Stimulated activated CD8-positive, alpha-beta memory T cell treated with anti-CD3 and anti-CD28 coated beads, Interleukin-12 subunit alpha, Interleukin-12 subunit beta, amount 100 ng/mL, for 1 hour (primary cell): Measurements from ENCODE around the gene RETN.

Experiments used
- DNase-seq: peaks from one replicate; pipeline ENCODE4 v3.0.0-alpha.2; 2020; ENCODE audit warnings: low read depth

The RETN gene

GRCh38 chr19:7685546-7686445 lies 16.9 kb downstream of the RETN start:
- no peak for DNase-seq

DNA sequence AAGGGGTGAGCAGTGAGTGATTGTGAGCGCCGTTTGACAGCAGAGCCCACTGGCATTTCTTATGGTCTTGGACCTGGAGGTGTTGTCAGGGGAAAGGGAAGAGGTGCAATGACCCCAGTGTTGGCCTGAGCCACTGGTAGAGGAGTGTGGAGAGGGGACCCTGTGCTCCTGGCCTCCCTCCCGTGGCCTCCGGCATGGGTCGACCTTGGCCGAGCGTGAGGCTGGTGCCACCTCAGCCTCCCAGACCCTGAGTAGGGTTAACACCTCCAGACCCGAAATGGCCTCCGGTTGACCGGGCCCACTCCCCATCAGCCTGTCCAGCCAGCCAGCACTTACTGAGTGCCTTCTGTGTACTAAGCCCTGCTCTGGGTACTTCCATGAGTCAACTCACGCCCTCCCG lies 18.3 kb downstream of the RETN start:
- DNase-seq, result no peak

DNA sequence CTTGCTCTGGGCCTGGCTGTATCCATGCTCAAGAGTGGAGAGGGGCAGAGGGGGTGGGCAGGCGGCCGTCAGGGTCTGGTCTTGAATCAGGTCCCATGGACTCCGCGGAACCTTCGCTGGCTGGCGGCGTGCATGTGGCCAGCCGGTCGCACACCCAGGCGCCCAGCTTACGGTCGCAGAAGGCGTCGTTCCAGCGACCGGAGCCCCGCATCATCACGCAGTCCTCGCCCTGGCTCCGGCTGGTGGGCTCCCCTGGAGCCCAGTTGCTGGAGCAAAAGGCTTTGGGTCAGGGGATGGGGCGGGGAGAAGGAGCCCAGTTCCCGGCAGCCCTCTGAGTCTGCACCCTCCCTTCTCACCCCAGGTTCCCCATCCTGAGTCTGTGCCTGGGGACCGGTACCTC lies 20.3 kb downstream of the RETN start:
- DNase-seq, result no peak

- DNase-seq, result no peak
Observed at GRCh38 chr19:7690779-7691258, 22.0 kb downstream of the RETN start.

- no peak for DNase-seq
Observed at GRCh38 chr19:7691497-7691896, 22.6 kb downstream of the RETN start.

DNA sequence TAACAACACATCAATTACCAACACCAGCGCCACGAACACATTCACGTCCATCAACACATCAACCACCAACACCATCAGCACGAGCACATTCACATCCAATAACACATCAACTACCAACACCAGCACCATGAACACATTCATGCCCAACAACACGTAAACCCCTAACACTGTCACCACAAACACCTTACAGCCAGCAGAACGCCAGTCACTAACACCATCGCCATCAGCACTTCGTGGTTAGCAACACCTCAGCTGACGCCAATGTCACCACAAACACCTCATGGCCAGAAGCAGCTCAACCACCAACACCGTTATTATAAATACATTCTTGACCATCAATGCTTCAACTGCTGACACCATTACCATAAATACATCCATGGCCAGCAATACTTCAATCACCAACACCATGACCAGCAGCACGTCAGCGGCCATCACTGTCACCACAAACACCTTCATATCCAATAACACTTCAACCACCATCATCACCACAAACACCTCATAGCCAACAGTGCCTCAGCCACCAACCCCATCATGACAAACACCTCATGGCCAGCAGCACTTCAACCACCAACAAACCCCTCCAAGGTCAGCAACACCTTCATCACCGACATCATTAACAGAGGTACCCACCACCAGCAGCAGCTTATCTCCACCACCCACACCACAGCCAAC lies 23.7 kb downstream of the RETN start:
- no peak for DNase-seq

DNA sequence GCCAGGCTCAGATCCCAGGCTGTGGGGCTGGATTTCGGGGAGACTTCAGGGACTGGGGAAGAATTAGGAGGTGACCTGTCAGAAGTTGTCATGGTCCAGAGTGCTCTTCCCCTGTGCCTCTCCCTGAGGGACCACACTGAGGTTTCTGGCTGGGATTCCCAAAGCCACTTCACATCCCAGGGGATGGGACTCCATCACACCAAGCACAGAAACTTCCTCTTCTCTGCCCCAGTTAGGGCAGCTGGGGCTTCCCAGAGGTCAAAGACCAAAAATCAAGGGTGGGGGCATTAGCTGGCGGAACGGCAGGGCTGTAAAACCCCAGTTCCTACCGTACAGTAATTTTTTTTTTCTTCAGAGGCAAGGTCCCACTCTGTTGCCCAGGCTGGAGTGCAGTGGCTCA lies 25.6 kb downstream of the RETN start:
- DNase-seq, result no peak

GRCh38 chr19:7697721-7698287 lies 29.0 kb downstream of the RETN start:
- DNase-seq, result no peak

- no peak for DNase-seq
Observed at GRCh38 chr19:7698583-7698982, 29.7 kb downstream of the RETN start.

GRCh38 chr19:7699003-7699402 lies 30.2 kb downstream of the RETN start:
- DNase-seq, result no peak

DNA sequence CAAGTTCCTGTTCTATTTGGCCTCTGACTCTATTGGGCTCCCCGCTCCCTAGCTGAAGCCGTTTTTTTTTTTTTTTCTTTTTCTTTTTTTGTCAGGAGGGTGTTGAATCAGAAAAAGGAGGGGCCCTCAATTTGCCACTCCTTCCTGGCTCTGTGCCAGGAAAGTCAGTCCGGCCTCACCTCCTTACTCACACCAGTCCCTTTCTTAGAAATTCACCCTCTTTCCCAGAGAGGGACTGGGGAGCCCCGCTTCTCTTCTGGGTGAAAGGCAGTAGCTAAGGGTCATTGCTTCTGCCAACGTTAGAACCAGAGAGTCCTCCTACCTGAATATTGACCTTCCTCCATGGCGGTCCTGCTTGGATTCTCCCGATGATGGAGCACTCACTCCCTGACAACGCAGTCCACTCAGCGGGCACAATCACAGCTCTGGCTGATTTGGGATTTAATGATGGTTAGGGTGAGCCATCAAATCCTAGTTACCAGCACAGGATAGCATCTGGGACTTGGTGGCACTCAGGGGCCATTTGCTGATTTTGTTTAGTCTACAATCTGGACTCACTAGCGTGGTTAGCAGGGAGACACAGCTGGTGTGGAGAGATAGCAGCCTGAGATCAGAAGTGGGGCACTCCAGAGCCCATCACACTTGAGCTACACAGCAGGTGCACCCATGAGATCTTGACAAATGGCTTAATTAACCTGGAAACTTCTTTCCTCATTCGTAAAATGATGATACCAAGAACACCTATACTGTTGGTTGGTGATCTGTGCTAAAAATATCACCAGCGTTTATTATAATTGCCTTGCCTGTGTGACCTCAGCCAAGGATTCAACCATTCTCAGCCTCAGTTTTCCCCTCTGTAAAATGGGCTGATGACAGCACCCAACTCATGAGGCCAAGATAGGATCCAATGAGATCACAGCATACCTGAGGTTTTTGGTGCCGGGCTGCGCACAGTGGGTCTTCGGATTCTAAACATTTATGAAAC lies 30.9 kb downstream of the RETN start:
- no peak for DNase-seq

DNA sequence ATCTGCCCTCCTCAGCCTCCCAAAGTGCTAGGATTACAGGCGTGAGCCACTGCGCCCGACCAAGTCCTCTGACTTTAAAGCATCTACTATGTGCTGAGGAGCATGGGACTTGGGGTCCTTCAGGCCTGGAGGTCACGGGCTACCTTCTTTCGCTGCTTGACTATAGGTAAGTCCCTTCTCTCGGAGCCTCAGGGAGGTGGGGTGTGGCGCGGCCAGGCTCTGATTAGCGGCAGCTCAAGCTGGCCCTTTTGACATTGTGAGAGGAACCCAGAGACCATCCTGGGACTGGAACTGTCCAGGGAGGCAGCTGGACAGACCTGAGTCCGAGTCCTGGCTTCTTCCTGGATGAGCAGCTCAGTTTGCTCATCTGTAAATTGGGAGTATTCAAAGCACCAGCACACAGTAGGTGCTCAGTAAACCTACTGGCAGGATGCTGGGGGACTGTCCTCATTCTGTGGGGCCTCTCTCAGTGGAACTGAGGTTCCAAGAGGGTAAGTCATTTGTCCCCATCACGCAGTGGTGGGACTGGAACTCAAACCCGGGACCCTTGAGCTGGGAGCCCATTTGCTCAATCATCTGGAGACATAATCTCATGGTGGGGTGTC lies 32.3 kb downstream of the RETN start:
- no peak for DNase-seq

DNA sequence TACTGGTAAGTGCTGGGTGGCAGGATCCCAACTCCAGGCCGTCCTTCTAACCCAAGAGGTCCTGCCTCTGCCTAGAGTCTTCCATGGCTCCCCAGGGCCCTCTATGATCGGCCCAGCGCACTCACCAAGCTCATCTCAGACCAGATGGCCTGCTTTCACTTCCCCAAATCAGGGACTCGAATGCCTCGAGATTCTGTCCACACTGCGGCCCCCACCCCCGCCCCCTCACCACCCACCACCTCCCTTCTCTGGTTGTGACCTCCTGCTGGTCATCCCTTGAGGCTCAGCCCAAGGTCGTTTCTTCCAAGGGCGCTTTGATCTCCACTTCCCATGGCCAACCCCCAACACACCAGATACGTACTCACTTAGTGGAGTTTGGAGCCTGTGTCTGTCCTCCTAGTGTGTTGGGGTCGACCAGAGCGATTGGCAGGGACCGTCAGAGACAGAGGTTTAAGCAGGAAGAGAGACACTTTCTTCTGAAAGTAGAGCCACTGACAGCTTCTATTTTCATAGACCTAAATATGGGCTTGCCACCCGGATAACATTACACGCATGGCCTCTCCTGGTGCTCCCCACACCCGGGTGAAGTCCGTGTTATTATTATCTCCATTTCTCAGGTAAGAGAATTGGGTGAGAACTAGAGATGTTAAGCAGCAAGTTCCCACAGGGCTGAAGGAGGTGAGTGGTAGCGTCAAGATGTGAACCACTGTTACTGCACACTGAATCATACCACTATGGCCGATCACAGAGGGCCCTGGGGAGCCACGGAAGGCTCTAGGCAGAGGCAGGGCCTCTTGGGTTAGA lies 33.0 kb downstream of the RETN start, which contains the start of gene FCER2:
TSS of gene FCER2 (minus strand) at position 478 of the 804 bp plus-strand sequence. CDS start 2,371 bp downstream, outside the sequence.
- DNase-seq, result no peak

DNA sequence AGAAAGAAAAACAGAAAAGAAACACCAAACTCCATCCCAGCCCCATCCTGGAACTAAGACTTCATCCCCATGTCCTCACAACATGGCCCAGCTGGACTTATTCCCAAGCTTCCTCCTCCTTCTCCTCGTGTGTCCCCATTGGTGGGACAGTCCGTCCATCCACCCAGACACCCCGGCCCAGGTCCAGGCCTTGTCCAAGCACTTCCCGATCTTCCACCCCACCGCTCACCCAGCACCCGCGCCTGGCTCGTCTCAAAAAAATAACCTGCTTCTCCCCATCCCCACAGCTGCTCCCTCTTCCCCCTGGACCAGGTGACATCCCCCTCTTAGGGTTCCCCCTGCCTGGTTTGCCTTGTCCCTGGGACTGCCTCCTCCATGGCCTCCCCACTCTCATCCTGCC lies 34.5 kb downstream of the RETN start:
- no peak for DNase-seq

DNA sequence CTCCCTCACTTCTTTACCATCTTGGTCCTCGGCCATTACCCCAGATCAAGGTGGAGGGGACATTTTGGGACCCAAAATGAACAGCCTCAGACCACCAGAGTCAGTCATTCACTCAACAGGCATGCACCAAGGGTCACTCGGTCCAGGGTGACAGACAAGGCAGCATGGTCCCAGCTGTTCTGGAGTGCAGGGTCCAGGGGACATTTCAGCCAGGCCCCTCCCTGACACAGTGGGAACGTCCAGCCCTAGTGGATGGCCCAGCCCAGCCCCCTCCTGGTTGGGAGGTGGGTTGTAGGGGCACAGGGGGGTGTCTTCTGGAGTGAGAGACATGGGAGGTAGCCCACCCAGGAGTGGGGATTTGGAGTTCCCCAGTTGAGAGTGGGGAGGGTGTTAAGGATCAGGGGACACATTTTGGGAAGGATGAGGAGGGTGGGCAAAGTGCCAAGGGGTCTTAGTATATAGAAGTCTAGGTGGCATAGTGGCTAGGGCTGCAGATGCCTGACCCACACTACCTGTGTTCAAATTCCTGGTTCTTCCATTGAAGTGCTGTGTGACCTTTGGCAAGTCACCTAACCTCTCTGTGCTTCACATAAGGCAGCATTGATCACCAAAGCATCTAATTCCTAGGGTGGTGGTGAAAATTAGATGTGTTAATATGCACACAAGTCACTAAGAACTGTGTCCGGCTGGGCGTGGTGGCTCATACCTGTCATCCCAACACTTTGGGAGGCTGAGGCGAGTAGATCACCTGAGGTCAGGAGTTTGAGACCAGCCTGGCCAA lies 35.6 kb downstream of the RETN start:
- DNase-seq, result no peak

GRCh38 chr19:7705387-7706187 lies 36.7 kb downstream of the RETN start:
- peak; percentile 56 for DNase-seq

DNA sequence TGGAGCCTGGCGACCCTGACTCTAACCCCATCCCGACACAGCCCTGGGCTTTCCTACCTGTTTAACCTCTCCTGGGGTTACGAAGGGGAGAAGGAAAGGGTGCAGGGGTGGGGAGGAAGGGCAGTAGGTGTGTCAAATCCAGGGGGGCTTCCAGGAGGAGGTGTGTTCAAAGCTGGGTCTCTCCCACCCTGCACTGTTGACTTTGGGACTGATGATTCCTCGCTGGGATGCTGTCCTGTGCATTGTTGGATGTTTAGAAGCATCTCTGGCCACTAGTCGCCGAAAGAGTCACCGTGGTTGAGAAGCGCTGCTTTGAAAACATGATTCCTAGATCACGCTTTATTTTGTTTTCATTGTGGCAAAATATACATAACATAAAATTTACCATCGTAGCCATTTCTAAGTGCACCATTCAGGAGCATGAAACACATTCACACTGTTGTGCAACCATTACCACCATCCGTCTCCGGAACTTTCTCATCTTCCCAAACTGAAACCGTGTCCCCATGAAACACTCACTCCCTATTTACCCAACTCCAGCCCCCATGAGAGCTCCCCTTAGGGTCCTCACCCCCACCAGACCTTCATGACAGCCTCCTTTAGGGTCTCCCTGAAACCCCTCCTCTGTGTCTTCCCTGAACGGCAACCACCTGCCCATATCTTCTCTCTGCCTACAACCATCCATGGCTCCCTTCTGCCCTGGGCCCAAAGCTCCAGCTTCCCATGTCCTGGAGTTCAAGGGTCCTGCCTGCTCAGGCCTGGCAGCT lies 37.5 kb downstream of the RETN start:
- no peak for DNase-seq

- DNase-seq, result no peak
Observed at GRCh38 chr19:7706955-7707456, 38.2 kb downstream of the RETN start.
